Activated naive CD8-positive, alpha-beta T cell treated with anti-CD3 and anti-CD28 coated beads, Interleukin-2, amount 10 ng/mL, durations not matched to agents 7 days and 5 days (primary cell): ENCODE data around the gene CDHR2. TPM values are rescaled to one million over a fixed set of nuclear protein-coding genes. Genes with fewer than 3 reads are reported as not detected.

Experiments
- ATAC-seq: fragments of 150-1000 bp; cut with Tn5 transposase; one replicate; pipeline ENCODE4 v1.10.0; 2021; ENCODE audit warnings: low read depth, moderate library complexity
- POLR2A ChIA-PET: fragments of 350-600 bp; sonication (Branson Sonifier 250); formaldehyde crosslinking; loops from one replicate; lab custom pipeline; 2021; ENCODE audit warnings: antibody characterized with exemption; lab: Charles Lee
- DNase-seq: peaks from one replicate; pipeline ENCODE4 v3.0.0; 2021
- H3K27ac Mint-ChIP-seq: one replicate; pipeline ENCODE4 v1.8.0; 2022; ENCODE audit warnings: mild to moderate bottlenecking, mixed read lengths
- H3K27me3 Mint-ChIP-seq: one replicate; pipeline ENCODE4 v1.8.0; 2022; ENCODE audit warnings: mild to moderate bottlenecking, moderate library complexity, mixed read lengths
- H3K36me3 Mint-ChIP-seq: one replicate; pipeline ENCODE4 v1.8.0; 2021; ENCODE audit warnings: mild to moderate bottlenecking, mixed read lengths
- H3K4me1 Mint-ChIP-seq: one replicate; pipeline ENCODE4 v1.8.0; 2021; ENCODE audit warnings: mixed read lengths
- H3K4me3 Mint-ChIP-seq: one replicate; pipeline ENCODE4 v1.8.0; 2022; ENCODE audit warnings: mild to moderate bottlenecking, moderate library complexity, mixed read lengths
- H3K9me3 Mint-ChIP-seq: one replicate; pipeline ENCODE4 v1.8.0; 2021; ENCODE audit warnings: mixed read lengths
- microRNA-seq: library from miRNA; unstranded; fragments of <30 nt; microRNA quantifications from one replicate; pipeline ENCODE4 v1.2.0, GENCODE V29; 2022
- total RNA-seq, 2 experiments: library from RNA; stranded (reverse); gene quantifications; one replicate each; pipeline ENCODE4 v1.2.3, GENCODE V29; 2021

CDHR2 gene
- total RNA-seq, 2 experiments from 2014 or later: 2.4 to 3.8 TPM

GRCh38 chr5:176639981-176640380 lies 90.8 kb downstream of the CDHR2 start:
- ATAC-seq (no peak), DNase-seq (no peak)
- no peaks in the 10 kb centered on the region for H3K9me3 Mint-ChIP-seq
- no peak overlapping the region for H3K4me3 Mint-ChIP-seq
- H3K27me3 Mint-ChIP-seq: peaks cover 19% of the 10 kb centered on the region
- no peak overlapping the region for H3K27ac Mint-ChIP-seq
- POLR2A ChIA-PET: no interaction called here
- H3K4me1 Mint-ChIP-seq: peaks cover 2% of the 10 kb centered on the region
- H3K36me3 Mint-ChIP-seq: no peaks in the 10 kb centered on the region

- Mint-ChIP-seq H3K27ac (no peak overlapping the region), H3K36me3 (no peaks in the 10 kb centered on the region), H3K27me3 (peaks cover 13% of the 10 kb centered on the region), H3K4me1 (peaks cover 2% of the 10 kb centered on the region), H3K4me3 (no peak overlapping the region), H3K9me3 (no peaks in the 10 kb centered on the region)
- DNase-seq: no peak
- no peak for ATAC-seq
- POLR2A ChIA-PET: interaction anchor here (1.1 kb wide), 1 partner anchor 10 kb away, joined by 3 read pairs; the partner anchor contains the start of genes EIF4E1B and SNCB
These were observed 91.5 kb downstream of the CDHR2 start for GRCh38 chr5:176640616-176641015.

DNA sequence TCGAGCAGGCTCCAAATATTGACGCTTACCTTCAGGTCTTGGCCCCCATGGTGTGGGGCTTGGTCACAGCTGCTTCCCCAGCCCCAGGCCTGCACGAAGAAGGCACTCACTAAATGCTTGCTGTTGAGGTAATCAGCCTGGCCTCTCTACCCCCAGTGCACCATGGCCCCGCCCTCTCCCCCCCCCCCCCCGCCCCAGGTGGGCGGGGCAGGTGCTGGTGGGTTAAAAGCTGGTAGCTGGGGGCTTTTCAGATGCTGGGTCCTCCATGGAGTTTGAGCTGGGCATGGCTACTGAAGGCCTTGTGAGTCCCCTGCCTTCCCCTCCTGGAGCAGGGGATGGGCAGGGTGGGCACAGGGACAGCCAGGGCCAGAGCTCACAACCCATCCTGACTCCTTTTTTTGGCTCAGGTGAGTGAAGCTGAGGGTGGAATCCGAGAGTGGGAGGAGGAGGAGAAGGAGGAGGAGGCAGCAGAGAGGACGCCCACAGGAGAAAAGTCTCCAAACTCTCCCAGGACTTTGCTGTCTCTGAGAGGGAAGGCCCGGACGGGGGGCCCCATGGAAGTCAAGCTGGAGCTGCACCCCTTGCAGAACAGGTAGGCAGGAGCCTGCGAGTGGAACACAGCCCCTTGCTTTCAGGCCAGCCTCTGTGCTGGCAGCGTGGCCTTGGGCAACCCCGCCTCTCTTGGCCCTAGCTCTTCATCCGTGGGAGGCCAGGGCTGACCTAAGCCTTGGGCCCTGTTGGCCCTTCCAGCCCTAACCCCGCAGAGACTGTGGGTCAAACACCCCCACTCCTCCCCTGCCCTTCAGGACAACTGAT lies 93.7 kb downstream of the CDHR2 start:
- H3K4me1 Mint-ChIP-seq: peaks cover 9% of the 10 kb centered on the region
- H3K4me3 Mint-ChIP-seq: no peak overlapping the region
- POLR2A ChIA-PET: no interaction called here
- peaks cover 5% of the 10 kb centered on the region for H3K27me3 Mint-ChIP-seq
- no peaks in the 10 kb centered on the region for H3K36me3 Mint-ChIP-seq
- DNase-seq (no peak), ATAC-seq (no peak)
- H3K9me3 Mint-ChIP-seq: no peaks in the 10 kb centered on the region
- no peak overlapping the region for H3K27ac Mint-ChIP-seq

DNA sequence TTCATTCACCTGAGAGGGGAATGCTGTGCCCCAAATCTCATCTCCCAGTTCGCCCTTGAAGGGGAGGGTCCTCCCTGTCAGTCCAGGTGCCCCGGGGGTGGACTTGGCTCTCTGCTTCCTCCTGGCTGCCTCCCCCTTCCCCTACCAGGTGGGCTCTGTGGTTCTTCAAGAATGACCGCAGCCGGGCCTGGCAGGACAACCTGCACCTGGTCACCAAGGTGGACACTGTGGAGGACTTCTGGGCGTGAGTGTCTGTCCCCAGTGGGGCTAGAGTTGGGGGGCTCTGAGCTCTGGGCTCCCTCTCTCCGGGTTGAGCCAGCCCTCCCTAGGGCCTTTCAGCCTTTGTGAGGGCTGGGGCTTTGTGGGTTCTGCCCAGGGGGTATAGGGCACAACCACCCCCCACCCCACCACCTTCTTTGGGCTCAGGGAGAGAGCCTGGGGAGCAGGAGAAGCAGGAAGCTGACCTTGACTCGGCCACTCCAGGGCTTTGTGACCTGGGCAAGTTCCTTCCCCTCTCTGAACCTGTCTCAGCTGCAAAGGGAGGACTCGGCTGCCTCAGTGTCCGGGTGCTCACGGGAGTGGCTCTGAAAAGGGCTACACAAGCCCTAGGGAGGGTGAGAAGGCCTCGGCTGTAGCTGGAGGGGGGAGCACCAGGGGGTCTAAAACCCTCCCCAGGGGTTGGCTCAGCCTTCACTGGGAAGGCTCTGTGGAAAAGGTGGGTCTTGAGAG lies 94.5 kb downstream of the CDHR2 start:
- ATAC-seq (no peak), DNase-seq (no peak)
- Mint-ChIP-seq H3K4me1 (peaks cover 10% of the 10 kb centered on the region), H3K27me3 (no peaks in the 10 kb centered on the region), H3K27ac (peak overlapping the region; percentile 68), H3K36me3 (no peaks in the 10 kb centered on the region), H3K4me3 (no peak overlapping the region), H3K9me3 (no peaks in the 10 kb centered on the region)
- POLR2A ChIA-PET: no interaction called here

GRCh38 chr5:176644294-176644693 lies 95.2 kb downstream of the CDHR2 start:
- Mint-ChIP-seq H3K4me1 (peaks cover 17% of the 10 kb centered on the region), H3K27me3 (no peaks in the 10 kb centered on the region), H3K9me3 (no peaks in the 10 kb centered on the region), H3K27ac (no peak overlapping the region), H3K4me3 (no peak overlapping the region), H3K36me3 (no peaks in the 10 kb centered on the region)
- no peak for ATAC-seq
- POLR2A ChIA-PET: no interaction called here
- DNase-seq: no peak

DNA sequence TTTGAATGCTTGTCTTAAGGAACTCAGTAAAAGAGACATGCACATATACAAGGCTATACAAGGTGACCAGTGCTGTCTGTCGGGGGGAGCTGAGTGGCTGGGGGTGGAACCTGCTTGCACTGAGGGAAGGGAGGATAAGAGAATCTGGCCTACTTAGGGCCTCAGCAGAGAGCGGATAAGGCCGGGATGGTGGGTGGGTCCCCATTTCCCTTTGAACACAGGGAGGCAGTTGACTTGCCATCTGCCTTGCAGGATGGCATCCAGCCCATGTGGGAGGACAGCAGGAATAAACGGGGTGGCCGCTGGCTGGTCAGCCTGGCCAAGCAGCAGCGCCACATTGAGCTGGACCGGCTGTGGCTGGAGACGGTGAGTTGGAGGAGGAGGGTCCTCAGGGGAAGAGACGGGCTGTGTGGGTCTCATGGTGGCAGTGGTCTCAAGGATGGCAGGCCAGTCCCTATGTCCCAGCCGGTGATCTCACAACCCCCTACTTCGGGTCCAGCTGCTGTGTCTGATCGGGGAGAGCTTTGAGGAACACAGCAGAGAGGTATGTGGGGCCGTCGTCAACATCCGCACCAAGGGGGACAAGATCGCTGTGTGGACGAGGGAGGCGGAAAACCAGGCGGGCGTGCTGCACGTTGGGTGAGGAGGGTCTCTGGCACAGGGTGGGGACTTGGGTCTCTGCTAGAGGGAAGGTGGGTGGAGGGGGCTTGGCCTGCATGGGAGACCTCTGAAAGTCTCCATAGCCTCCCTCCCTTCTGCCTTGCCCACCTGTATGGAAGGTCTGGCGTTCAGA lies 95.9 kb downstream of the CDHR2 start:
- POLR2A ChIA-PET: no interaction called here
- DNase-seq (no peak), ATAC-seq (no peak)
- H3K36me3 Mint-ChIP-seq: no peaks in the 10 kb centered on the region
- H3K9me3 Mint-ChIP-seq: no peaks in the 10 kb centered on the region
- no peak overlapping the region for H3K27ac Mint-ChIP-seq
- H3K27me3 Mint-ChIP-seq: no peaks in the 10 kb centered on the region
- H3K4me1 Mint-ChIP-seq: peaks cover 21% of the 10 kb centered on the region
- H3K4me3 Mint-ChIP-seq: no peak overlapping the region

Small RNA genes within 50 kb of the gene (microRNA-seq; reads per million reads assigned to microRNA genes)
- gene MIR4281: not detected

Other genes starting within 250 kb of the CDHR2 start
- gene KIAA1191, start 187.6 kb upstream of the CDHR2 start, total RNA-seq: 10 to 100 TPM; 70.0 to 72.0 TPM
- gene ARL10, start 183.9 kb upstream of the CDHR2 start, total RNA-seq: 10 to 100 TPM; 10.5 to 12.5 TPM
- 10 to 100 TPM; 27.5 to 30.3 TPM for gene NOP16, start 160.7 kb upstream of the CDHR2 start, total RNA-seq
- gene HIGD2A, start 160.6 kb upstream of the CDHR2 start, total RNA-seq: 10 to 100 TPM; 97.6 to 97.7 TPM
- 10 to 100 TPM; 52.8 to 53.1 TPM for gene CLTB, start 132.8 kb upstream of the CDHR2 start, total RNA-seq
- gene FAF2, start 101.0 kb upstream of the CDHR2 start, total RNA-seq: 10 to 100 TPM; 32.4 TPM
- gene RNF44, start 11.9 kb upstream of the CDHR2 start, total RNA-seq: 100 to 1,000 TPM; 162 to 166 TPM
- gene GPRIN1, start 60.8 kb downstream of the CDHR2 start, total RNA-seq: 1 to 10 TPM; 1.5 to 1.6 TPM
- under 1 TPM in 1 of 2 experiments, not detected in 1; 0.28 TPM for gene SNCB, start 81.2 kb downstream of the CDHR2 start, total RNA-seq
- gene EIF4E1B, start 81.3 kb downstream of the CDHR2 start, total RNA-seq: not detected
- gene TSPAN17, start 98.1 kb downstream of the CDHR2 start, total RNA-seq: 10 to 100 TPM; 39.6 to 40.7 TPM